Fibroblast of lung (primary cell): ENCODE results near the gene GPN1.

ENCODE experiments used
- EZH2 ChIP-seq: IDR thresholded peaks from 2 replicates; pipeline ENCODE4 v1.5.1; 2012; ENCODE audit warnings: low read length, control low read depth, mild to moderate bottlenecking; ENCODE audit errors: missing control alignments
- TF ChIP-seq, protein P1 (sequence below), 2 donors: IDR thresholded peaks in 1 of 2; conservative IDR thresholded peaks in 1 of 2; 1 replicate in 1 of 2; 2 replicates in 1 of 2; pipeline ENCODE4 v1.5.1; 2011 to 2012; ENCODE audit warnings: low read length in 2 of 2, control low read depth in 1 of 2, inconsistent platforms in 1 of 2, low read depth in 1 of 2, mild to moderate bottlenecking in 1 of 2

DNA sequence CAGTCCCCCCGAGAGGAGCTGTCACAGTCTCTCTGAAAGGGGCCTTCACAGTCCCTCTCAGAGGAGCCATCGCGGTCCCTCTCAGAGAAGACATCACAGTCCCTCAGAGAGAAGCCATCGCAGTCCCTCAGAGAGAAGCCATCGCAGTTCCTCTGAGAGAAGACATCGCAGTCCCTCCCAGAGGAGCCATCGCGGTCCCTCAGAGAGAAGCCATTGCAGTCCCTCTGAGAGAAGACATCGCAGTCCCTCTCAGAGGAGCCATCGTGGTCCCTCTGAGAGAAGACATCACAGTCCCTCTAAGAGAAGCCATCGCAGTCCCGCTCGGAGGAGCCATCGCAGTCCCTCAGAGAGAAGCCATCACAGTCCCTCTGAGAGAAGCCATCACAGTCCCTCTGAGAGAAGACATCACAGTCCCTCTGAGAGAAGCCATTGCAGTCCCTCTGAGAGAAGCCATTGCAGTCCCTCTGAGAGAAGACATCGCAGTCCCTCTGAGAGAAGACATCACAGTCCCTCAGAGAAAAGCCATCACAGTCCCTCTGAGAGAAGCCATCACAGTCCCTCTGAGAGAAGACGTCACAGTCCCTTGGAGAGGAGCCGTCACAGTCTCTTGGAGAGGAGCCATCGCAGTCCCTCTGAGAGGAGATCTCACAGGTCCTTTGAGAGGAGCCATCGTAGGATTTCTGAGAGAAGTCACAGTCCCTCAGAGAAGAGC is 47.3 kb upstream of the GPN1 start:
- TF ChIP-seq, protein P1, sequence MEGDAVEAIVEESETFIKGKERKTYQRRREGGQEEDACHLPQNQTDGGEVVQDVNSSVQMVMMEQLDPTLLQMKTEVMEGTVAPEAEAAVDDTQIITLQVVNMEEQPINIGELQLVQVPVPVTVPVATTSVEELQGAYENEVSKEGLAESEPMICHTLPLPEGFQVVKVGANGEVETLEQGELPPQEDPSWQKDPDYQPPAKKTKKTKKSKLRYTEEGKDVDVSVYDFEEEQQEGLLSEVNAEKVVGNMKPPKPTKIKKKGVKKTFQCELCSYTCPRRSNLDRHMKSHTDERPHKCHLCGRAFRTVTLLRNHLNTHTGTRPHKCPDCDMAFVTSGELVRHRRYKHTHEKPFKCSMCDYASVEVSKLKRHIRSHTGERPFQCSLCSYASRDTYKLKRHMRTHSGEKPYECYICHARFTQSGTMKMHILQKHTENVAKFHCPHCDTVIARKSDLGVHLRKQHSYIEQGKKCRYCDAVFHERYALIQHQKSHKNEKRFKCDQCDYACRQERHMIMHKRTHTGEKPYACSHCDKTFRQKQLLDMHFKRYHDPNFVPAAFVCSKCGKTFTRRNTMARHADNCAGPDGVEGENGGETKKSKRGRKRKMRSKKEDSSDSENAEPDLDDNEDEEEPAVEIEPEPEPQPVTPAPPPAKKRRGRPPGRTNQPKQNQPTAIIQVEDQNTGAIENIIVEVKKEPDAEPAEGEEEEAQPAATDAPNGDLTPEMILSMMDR (conservative IDR thresholded peaks at IDR 0.05 in 1 of 2, IDR thresholded peaks at IDR 0.05 in 1 of 2; ENCODE audit: low read depth in 1 of 2, low read length in 2 of 2) = no peak
- no peak for TF ChIP-seq EZH2
